WTC11 (cell line): ENCODE results near the gene PSD4.

ENCODE experiments used
- ATF1 ChIP-seq: sonication (generic); formaldehyde crosslinking; IDR thresholded peaks from 2 replicates; pipeline ENCODE4 v1.8.1; 2023; ENCODE audit warnings: mild to moderate bottlenecking, moderate library complexity, missing genetic modification reagents
- ATF3 ChIP-seq: sonication (generic); formaldehyde crosslinking; conservative IDR thresholded peaks from 2 replicates; pipeline ENCODE4 v1.8.1; 2022; ENCODE audit warnings: mild to moderate bottlenecking, missing genetic modification reagents
- RELA ChIP-seq: sonication (generic); formaldehyde crosslinking; IDR thresholded peaks from 2 replicates; pipeline ENCODE4 v1.8.1; 2022; ENCODE audit warnings: missing genetic modification reagents, mild to moderate bottlenecking, borderline replicate concordance
- ZNF232 ChIP-seq: sonication (generic); formaldehyde crosslinking; IDR thresholded peaks from 2 replicates; pipeline ENCODE4 v1.8.0; 2022; ENCODE audit warnings: mild to moderate bottlenecking, missing genetic modification reagents
- ZNF317 ChIP-seq: sonication (generic); formaldehyde crosslinking; IDR thresholded peaks from 2 replicates; pipeline ENCODE4 v1.8.1; 2023; ENCODE audit warnings: low read depth, mild to moderate bottlenecking, moderate library complexity, missing genetic modification reagents, borderline replicate concordance
- TF ChIP-seq, protein P1 (sequence below): sonication (generic); formaldehyde crosslinking; IDR thresholded peaks from 2 replicates; pipeline ENCODE4 v1.8.1; 2022; ENCODE audit warnings: low read depth, mild to moderate bottlenecking, moderate library complexity, missing genetic modification reagents, borderline replicate concordance
- TF ChIP-seq, protein P2 (sequence below): fragments of 200-600 bp; IDR thresholded peaks from 2 replicates; pipeline ENCODE4 v1.8.0; 2022; ENCODE audit warnings: antibody characterized with exemption
- TF ChIP-seq, protein P3 (sequence below): sonication (generic); formaldehyde crosslinking; IDR thresholded peaks from 2 replicates; pipeline ENCODE4 v1.8.0; 2022; ENCODE audit warnings: mild to moderate bottlenecking, missing genetic modification reagents

DNA sequence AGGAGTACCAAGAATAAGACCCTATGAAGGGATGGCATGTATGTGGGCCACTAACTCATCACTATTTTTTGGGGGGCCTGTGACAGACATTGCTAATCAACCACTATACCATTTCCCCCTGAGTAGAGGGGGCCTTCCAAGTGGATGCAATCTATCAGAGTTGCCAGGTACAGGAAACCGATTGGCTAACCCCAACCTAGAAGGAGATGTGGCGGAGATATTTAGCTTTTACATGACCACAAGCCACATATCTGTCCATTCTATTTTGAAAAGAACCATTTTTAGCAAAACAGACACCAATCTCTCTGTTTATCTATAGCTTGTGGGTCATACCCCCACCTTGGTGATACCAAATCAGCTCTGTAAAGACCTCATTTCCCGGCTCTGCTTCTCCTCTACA, 53.9 kb downstream of the PSD4 start:
- TF ChIP-seq, protein P1, sequence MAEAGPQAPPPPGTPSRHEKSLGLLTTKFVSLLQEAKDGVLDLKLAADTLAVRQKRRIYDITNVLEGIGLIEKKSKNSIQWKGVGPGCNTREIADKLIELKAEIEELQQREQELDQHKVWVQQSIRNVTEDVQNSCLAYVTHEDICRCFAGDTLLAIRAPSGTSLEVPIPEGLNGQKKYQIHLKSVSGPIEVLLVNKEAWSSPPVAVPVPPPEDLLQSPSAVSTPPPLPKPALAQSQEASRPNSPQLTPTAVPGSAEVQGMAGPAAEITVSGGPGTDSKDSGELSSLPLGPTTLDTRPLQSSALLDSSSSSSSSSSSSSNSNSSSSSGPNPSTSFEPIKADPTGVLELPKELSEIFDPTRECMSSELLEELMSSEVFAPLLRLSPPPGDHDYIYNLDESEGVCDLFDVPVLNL (CRISPR knock-in tag) = no peak
- TF ChIP-seq, protein P2, sequence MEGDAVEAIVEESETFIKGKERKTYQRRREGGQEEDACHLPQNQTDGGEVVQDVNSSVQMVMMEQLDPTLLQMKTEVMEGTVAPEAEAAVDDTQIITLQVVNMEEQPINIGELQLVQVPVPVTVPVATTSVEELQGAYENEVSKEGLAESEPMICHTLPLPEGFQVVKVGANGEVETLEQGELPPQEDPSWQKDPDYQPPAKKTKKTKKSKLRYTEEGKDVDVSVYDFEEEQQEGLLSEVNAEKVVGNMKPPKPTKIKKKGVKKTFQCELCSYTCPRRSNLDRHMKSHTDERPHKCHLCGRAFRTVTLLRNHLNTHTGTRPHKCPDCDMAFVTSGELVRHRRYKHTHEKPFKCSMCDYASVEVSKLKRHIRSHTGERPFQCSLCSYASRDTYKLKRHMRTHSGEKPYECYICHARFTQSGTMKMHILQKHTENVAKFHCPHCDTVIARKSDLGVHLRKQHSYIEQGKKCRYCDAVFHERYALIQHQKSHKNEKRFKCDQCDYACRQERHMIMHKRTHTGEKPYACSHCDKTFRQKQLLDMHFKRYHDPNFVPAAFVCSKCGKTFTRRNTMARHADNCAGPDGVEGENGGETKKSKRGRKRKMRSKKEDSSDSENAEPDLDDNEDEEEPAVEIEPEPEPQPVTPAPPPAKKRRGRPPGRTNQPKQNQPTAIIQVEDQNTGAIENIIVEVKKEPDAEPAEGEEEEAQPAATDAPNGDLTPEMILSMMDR = no peak
- no peak for TF ChIP-seq ZNF317 (CRISPR knock-in tag)
- TF ChIP-seq, protein P3, sequence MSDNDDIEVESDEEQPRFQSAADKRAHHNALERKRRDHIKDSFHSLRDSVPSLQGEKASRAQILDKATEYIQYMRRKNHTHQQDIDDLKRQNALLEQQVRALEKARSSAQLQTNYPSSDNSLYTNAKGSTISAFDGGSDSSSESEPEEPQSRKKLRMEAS (CRISPR knock-in tag) = no peak
- no peak for TF ChIP-seq RELA (CRISPR knock-in tag)
- no peak for TF ChIP-seq ATF1 (CRISPR knock-in tag)
- no peak for TF ChIP-seq ATF3 (CRISPR knock-in tag)
- TF ChIP-seq ZNF232 (CRISPR knock-in tag) = no peak
